Measurements from ENCODE around the gene SLC35F3.
"Not testable (repeated sequence)": the region's sequence is repeated elsewhere in the genome, so short reads cannot be mapped to it uniquely, and the experiment has no call there.

- TF ChIP-seq CTCF, POLR2A (IDR thresholded peaks at IDR 0.05): not testable (repeated sequence)
Observed at GRCh38 chr1:234122571-234122970, 218.1 kb downstream of the SLC35F3 start.

All from adrenal gland (tissue), 5 donors.